Tibial nerve (tissue), 4 donors: ENCODE results near the gene ZNF629. TPM values are rescaled to one million over a fixed set of nuclear protein-coding genes. Genes with fewer than 3 reads are reported as not detected.

ENCODE experiments used
- DNase-seq, 2 donors: peaks; one replicate each; pipeline ENCODE4 v3.0.0-alpha.2; 2019; ENCODE audit warnings: low spot score in 2 of 2
- H3K27ac ChIP-seq, 4 donors: fragments of 200-600 bp; sonication (generic) in 3 of 4; one replicate each; pipeline ENCODE4 v1.5.1; 2017 to 2019; ENCODE audit warnings: mild to moderate bottlenecking in 1 of 4
- H3K27me3 ChIP-seq, 2 donors: fragments of 200-600 bp; sonication (generic) in 1 of 2; one replicate each; pipeline versions ENCODE4 v1.5.1 to v1.6.0; 2017 to 2019
- H3K36me3 ChIP-seq, 3 donors: fragments of 200-600 bp; sonication (generic); one replicate each; pipeline ENCODE4 v1.5.1; 2018 to 2019
- H3K4me1 ChIP-seq, 4 donors: fragments of 200-600 bp; sonication (generic) in 3 of 4; one replicate each; pipeline ENCODE4 v1.5.1; 2017 to 2019
- H3K4me3 ChIP-seq, 4 donors: fragments of 200-600 bp; sonication (generic) in 3 of 4; one replicate each; pipeline ENCODE4 v1.5.1; 2017 to 2019; ENCODE audit warnings: mild to moderate bottlenecking in 1 of 4, moderate library complexity in 1 of 4
- H3K9me3 ChIP-seq, 4 donors: fragments of 200-600 bp; sonication (generic) in 3 of 4; one replicate each; pipeline ENCODE4 v1.5.1; 2017 to 2019
- EP300 ChIP-seq, 2 donors: sonication (generic); formaldehyde crosslinking; IDR thresholded peaks; one replicate each; pipeline ENCODE4 v1.6.1; 2017; ENCODE audit warnings: antibody characterized with exemption in 2 of 2, mild to moderate bottlenecking in 1 of 2
- POLR2A ChIP-seq, 2 donors: fragments of 450-650 bp; IDR thresholded peaks; one replicate each; pipeline ENCODE4 v1.6.1; 2017; ENCODE audit warnings: antibody characterized with exemption in 2 of 2, mild to moderate bottlenecking in 2 of 2, moderate library complexity in 2 of 2
- WGBS, 2 donors: methylation state at CpG; one replicate each; pipeline ENCODE4 v1.1.5; 2018; 5-methylcytosine and 5-hydroxymethylcytosine counted together
- total RNA-seq, 4 donors: library from RNA; depleted of rRNA; stranded (reverse); fragments of >200 nt; gene quantifications; one replicate each; pipeline ENCODE4 v1.1.0, GENCODE V29; 2016
- TF ChIP-seq, protein P1 (sequence below), 5 experiments: fragments of 200-600 bp in 3 of 5; fragments of 450-650 bp in 2 of 5; sonication (generic) in 3 of 5; IDR thresholded peaks; one replicate each; pipeline ENCODE4 v1.5.1; 2016 to 2019; ENCODE audit warnings: antibody characterized with exemption in 5 of 5, mild to moderate bottlenecking in 3 of 5, moderate library complexity in 2 of 5

Gene ZNF629
- total RNA-seq, 4 donors from 2014 or later: 14.7 to 22.2 (median 17.1) TPM

DNA sequence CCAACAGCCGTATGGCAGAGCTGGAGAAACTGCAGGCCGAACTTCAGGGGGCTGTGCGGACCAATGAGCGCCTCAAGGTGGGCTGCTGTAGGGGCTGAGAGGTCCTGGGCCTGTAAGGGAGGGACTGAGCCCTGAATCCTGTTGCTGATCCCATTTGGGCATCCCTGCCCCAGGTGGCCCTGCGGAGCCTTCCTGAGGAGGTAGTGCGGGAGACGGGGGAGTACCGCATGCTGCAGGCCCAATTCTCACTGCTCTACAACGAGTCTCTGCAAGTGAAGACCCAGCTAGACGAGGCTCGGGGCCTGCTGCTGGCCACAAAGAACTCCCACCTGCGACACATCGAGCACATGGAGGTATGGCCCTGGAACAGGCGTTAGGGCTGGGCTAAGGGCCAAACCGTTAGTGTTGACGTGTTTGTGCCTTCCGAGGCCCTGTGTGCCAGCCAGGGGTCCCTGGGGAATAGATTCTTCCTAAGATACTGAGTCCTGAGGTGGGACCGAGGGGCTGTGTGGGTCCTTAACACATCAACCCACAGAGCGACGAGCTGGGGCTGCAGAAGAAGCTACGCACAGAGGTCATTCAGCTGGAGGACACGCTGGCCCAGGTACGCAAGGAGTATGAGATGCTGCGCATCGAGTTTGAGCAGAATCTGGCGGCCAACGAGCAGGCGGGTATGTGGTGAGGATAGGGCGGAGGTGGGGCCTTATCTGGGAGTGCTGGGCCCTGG lies 20.6 kb downstream of the ZNF629 start:
- no peak for DNase-seq
- no peaks in the 10 kb centered on the region for H3K9me3 ChIP-seq
- no peak for TF ChIP-seq POLR2A (IDR thresholded peaks at IDR 0.05)
- no peak overlapping the region for H3K27ac ChIP-seq
- WGBS, 2 donors: 91% methylated on average over 18 to 29 of the region's 29 CpGs
- H3K27me3 ChIP-seq: no peaks in the 10 kb centered on the region
- H3K36me3 ChIP-seq: peaks cover 21 to 83% (median 47%) of the 10 kb centered on the region in 3 donors
- peaks cover 3 to 24% (median 13%) of the 10 kb centered on the region in 4 donors for H3K4me1 ChIP-seq
- H3K4me3 ChIP-seq: no peak overlapping the region

DNA sequence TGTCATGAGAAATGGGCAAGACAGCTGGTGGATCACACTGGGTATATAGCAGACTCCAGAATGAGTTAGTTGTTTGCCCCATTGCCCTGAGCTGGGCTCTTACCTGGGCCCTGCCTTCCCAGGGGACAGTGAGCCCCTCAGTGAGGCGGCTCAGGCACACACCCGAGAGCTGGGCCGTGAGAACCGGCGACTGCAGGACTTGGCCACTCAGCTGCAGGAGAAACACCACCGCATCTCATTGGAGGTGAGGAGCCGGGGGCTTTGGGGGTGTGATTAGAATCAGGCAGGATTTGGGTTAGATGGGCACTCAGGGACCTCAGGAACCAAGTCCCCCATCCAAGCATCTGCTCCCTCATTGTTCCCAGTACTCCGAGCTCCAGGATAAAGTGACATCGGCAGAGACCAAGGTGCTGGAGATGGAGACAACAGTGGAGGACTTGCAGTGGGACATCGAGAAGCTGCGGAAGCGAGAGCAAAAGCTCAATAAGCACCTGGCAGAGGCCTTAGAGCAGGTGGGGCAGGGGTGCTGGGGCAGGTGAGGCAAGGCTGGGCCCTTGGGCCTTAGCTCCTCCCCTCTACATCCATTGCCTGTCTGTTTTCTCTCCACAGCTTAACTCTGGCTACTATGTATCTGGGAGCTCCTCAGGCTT lies 22.1 kb downstream of the ZNF629 start:
- Histone ChIP-seq H3K36me3 (peaks cover 21 to 69% (median 46%) of the 10 kb centered on the region in 3 donors), H3K4me1 (peaks cover 3 to 35% (median 17%) of the 10 kb centered on the region in 4 donors), H3K27me3 (no peaks in the 10 kb centered on the region), H3K9me3 (no peaks in the 10 kb centered on the region), H3K27ac (no peak overlapping the region), H3K4me3 (no peak overlapping the region)
- DNase-seq: no peak
- TF ChIP-seq EP300 (IDR thresholded peaks at IDR 0.05) (no peak), POLR2A (IDR thresholded peaks at IDR 0.05) (no peak)
- TF ChIP-seq, protein P1, sequence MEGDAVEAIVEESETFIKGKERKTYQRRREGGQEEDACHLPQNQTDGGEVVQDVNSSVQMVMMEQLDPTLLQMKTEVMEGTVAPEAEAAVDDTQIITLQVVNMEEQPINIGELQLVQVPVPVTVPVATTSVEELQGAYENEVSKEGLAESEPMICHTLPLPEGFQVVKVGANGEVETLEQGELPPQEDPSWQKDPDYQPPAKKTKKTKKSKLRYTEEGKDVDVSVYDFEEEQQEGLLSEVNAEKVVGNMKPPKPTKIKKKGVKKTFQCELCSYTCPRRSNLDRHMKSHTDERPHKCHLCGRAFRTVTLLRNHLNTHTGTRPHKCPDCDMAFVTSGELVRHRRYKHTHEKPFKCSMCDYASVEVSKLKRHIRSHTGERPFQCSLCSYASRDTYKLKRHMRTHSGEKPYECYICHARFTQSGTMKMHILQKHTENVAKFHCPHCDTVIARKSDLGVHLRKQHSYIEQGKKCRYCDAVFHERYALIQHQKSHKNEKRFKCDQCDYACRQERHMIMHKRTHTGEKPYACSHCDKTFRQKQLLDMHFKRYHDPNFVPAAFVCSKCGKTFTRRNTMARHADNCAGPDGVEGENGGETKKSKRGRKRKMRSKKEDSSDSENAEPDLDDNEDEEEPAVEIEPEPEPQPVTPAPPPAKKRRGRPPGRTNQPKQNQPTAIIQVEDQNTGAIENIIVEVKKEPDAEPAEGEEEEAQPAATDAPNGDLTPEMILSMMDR (IDR thresholded peaks at IDR 0.05): no peak
- WGBS, 2 donors: 91 to 94% methylated on average over 12 of the region's 12 CpGs

DNA sequence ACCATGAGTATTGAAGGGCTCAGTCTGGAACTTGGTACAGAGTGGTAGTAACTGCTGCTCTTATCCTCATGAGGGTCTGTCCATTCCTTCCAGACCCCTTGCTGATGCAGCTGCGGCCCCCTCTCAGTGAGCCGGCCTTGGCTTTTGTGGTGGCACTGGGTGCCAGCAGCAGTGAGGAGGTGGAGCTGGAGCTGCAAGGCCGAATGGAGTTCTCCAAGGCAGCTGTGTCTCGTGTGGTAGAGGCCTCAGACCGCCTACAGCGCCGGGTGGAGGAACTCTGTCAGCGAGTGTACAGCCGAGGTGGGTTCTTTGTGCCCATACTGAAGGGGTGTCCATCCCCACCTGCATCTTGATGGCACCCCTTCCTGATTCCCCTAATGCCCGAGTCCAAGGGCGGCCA lies 22.9 kb downstream of the ZNF629 start:
- no peak overlapping the region for H3K4me3 ChIP-seq
- peaks cover 21 to 68% (median 43%) of the 10 kb centered on the region in 3 donors for H3K36me3 ChIP-seq
- no peaks in the 10 kb centered on the region for H3K9me3 ChIP-seq
- DNase-seq: no peak
- no peak for TF ChIP-seq POLR2A (IDR thresholded peaks at IDR 0.05)
- no peak for TF ChIP-seq EP300 (IDR thresholded peaks at IDR 0.05)
- TF ChIP-seq, protein P1 (IDR thresholded peaks at IDR 0.05): no peak
- peaks cover 3 to 35% (median 17%) of the 10 kb centered on the region in 4 donors for H3K4me1 ChIP-seq
- H3K27me3 ChIP-seq: no peaks in the 10 kb centered on the region
- WGBS, 2 donors: 86 to 94% methylated on average over 10 to 11 of the region's 11 CpGs
- no peak overlapping the region for H3K27ac ChIP-seq

DNA sequence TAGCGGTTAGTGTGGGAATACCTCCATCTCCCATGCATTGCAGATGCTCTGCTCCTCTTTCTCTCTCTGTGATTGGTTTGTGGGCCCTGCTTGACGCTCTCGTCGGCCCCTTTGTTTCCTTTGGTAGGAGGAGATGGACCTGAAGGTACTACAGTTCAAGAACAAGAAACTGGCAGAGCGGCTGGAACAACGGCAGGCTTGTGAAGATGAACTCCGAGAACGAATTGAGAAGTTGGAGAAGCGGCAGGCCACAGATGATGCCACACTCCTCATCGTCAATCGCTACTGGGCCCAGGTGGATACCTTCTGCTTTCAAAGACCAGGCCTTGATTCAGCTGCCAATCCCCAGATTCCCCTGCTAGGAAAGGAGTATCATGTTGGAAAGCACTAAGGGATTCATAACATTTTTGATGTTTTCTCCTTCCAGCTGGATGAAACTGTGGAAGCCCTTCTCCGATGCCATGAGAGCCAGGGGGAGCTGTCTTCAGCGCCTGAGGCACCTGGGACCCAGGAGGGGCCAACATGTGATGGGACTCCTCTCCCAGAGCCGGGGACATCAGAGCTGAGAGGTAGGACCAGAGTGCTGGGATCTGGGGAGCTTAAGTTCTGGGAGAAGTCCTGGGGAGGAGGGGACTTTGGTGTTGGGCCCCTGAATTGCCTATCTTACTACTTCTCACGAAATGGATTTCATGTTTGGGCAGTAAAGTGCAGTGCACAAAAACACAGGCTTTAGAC lies 23.8 kb downstream of the ZNF629 start:
- TF ChIP-seq, protein P1 (IDR thresholded peaks at IDR 0.05): no peak
- no peak for TF ChIP-seq EP300 (IDR thresholded peaks at IDR 0.05)
- TF ChIP-seq POLR2A (IDR thresholded peaks at IDR 0.05): no peak
- H3K9me3 ChIP-seq: no peaks in the 10 kb centered on the region
- WGBS, 2 donors: 61 to 71% methylated on average over 15 of the region's 15 CpGs
- H3K4me3 ChIP-seq: peak overlapping the region; percentile 54 to 93 (median 76)
- no peak for DNase-seq
- peak overlapping the region; percentile 13 to 98 (median 94) for H3K27ac ChIP-seq
- peaks cover 18 to 66% (median 33%) of the 10 kb centered on the region in 3 donors for H3K36me3 ChIP-seq
- H3K4me1 ChIP-seq: peaks cover 3 to 35% (median 17%) of the 10 kb centered on the region in 4 donors
- no peaks in the 10 kb centered on the region for H3K27me3 ChIP-seq

DNA sequence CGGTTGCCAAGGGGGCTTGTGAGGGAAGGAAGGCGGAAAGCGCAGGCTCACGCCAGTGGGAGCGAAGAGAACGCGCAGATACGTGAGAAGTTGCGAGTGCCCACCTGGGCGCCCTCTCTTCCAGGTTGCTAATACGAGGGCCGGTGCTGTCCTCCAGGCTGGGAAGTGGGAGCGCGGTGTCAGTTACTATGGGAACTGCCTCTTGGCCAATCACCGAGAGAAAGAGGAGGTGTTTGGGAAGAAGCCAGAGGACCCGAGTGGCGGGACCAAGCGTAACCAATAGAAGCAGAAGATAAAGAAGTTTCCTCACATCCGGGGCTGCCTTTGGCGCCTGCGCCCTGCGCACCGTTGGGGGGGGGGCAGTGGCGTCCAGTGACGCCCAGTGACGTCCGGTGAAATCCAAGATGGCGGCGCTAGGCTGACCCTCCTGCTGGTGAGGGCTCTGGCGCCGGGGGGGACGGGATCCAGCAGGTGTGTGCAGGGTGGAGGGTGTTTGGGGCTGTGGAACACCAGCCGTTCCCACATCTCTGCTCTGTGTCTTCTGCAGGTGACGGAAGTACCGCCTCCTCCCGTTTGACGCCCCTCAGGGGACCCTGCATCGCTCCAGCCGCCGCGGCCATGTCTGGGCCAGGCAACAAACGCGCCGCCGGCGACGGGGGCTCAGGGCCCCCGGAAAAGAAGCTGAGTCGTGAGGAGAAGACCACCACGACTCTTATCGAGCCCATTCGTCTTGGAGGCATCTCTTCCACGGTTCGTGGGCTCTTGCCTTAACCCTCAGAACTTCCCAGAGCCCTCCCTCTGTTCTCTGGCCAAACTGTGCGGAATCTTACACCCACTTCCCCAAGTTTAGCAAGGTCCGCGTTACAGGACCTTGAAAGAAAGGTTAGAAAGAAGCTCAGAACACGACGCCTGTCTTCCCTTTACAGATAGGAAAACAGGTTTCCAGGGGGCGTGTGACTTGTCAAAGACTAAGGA lies 24.8 kb downstream of the ZNF629 start, which contains the start of the genes CFAP119 and RNF40:
TSS of gene CFAP119 (minus strand) at position 135 of the 975 bp plus-strand sequence. CDS start 314 bp downstream, outside the sequence.
TSS of gene RNF40 (plus strand) at position 395 of the 975 bp plus-strand sequence. CDS start at position 619, 224 bp downstream.
- peaks cover 18 to 65% (median 29%) of the 10 kb centered on the region in 3 donors for H3K36me3 ChIP-seq
- TF ChIP-seq, protein P1 (IDR thresholded peaks at IDR 0.05): peak in 2 of 5 experiments; percentile 32 to 49
- TF ChIP-seq POLR2A (IDR thresholded peaks at IDR 0.05) (peak; percentile 63 to 77), EP300 (IDR thresholded peaks at IDR 0.05) (peak; percentile 90 to 96)

More for the DNA sequence above, 24.8 kb downstream of the ZNF629 start, which contains the start of the genes CFAP119 and RNF40:
- peak; percentile 92 to 98 for DNase-seq
- peaks cover 3 to 35% (median 17%) of the 10 kb centered on the region in 4 donors for H3K4me1 ChIP-seq
- H3K27me3 ChIP-seq: no peaks in the 10 kb centered on the region
- peak within 1 kb of the TSS; percentile 54 to 93 (median 76) for H3K4me3 ChIP-seq
- WGBS, 2 donors: 1% methylated on average over 51 to 56 of the region's 60 CpGs
- H3K27ac ChIP-seq: peak within 1 kb of the TSS; percentile 74 to 98 (median 94)
- H3K9me3 ChIP-seq: no peaks in the 10 kb centered on the region
